Measurements from ENCODE around the gene AARS1.
A peak's percentile ranks its signal among the peaks of the same experiment; 100 is the strongest.
"Not testable (repeated sequence)": the region's sequence is repeated elsewhere in the genome, so short reads cannot be mapped to it uniquely, and the experiment has no call there.

Gene AARS1

GRCh38 chr16:70267516-70267915, 21.8 kb downstream of the AARS1 start:
- CTCF ChIA-PET, result interaction anchor here (0.6 to 2.6 kb wide), 12 partner anchors 8 to 278 kb away, joined by 3 to 19 read pairs (median 4); partner anchors contain the start of gene EXOSC6
- POLR2A ChIA-PET, result interaction anchor here (0.6 to 1.6 kb wide), 3 partner anchors 16 to 121 kb away, joined by 3 to 5 read pairs (median 4); partner anchors contain the start of genes AARS1 and EXOSC6

GRCh38 chr16:70259903-70260302, 29.4 kb downstream of the AARS1 start:
- CTCF ChIA-PET, result interaction anchor here (0.6 to 4.4 kb wide), 3 partner anchors 7 to 394 kb away, joined by 3 to 24 read pairs (median 3); partner anchors contain the start of gene EXOSC6
- POLR2A ChIA-PET; H3K4me3 ChIP-seq (ENCODE audit: low read depth, low read length); H3K27ac ChIP-seq (ENCODE audit: extremely low read depth, low read depth, low read length); H3K9me3 ChIP-seq (ENCODE audit: control insufficient read depth, insufficient read depth, low read depth, low read length); H3K4me1 ChIP-seq (ENCODE audit: control insufficient read depth, insufficient read depth, low read length): not testable (repeated sequence)
- H3K36me3 ChIP-seq (ENCODE audit: control insufficient read depth in 2 of 2, insufficient read depth in 1 of 2, low read length in 2 of 2), result peaks cover 76 to 96% of the 10 kb centered on the region in 2 experiments

More at GRCh38 chr16:70267516-70267915, 21.8 kb downstream of the AARS1 start:
- TF ChIP-seq ZNF776 (tag by site-specific recombination; IDR thresholded peaks at IDR 0.05; ENCODE audit: borderline replicate concordance) (no peak), ZFP69B (tag by site-specific recombination; IDR thresholded peaks at IDR 0.05) (no peak), ZNF660 (tag by site-specific recombination; IDR thresholded peaks at IDR 0.05) (0 out of 2 replicates have a peak, but pooled peaks have one; percentile 42), ZNF10 (tag by site-specific recombination; IDR thresholded peaks at IDR 0.05) (peak; percentile 58; the same call in 1 of the 2 replicates), ZNF777 (tag by site-specific recombination; IDR thresholded peaks at IDR 0.05; ENCODE audit: borderline replicate concordance) (no peak), ZNF654 (tag by site-specific recombination; IDR thresholded peaks at IDR 0.05; ENCODE audit: low read depth) (0 out of 2 replicates have a peak, but pooled peaks have one; percentile 8)
- no peak overlapping the region for H3K27ac ChIP-seq (ENCODE audit: extremely low read depth, low read depth, low read length)
- H3K36me3 ChIP-seq (ENCODE audit: control insufficient read depth in 2 of 2, insufficient read depth in 1 of 2, low read length in 2 of 2), result peaks cover 78 to 91% of the 10 kb centered on the region in 2 experiments
- no peaks in the 10 kb centered on the region for H3K9me3 ChIP-seq (ENCODE audit: control insufficient read depth, insufficient read depth, low read depth, low read length)
- H3K4me3 ChIP-seq (ENCODE audit: low read depth, low read length), result no peak overlapping the region
- no peaks in the 10 kb centered on the region for H3K4me1 ChIP-seq (ENCODE audit: control insufficient read depth, insufficient read depth, low read length)

- no peak for TF ChIP-seq ZNF513 (tag by site-specific recombination; IDR thresholded peaks at IDR 0.05)
- no peak for TF ChIP-seq ZNF571 (tag by site-specific recombination; IDR thresholded peaks at IDR 0.05)
- no peak for TF ChIP-seq ZNF302 (tag by site-specific recombination; IDR thresholded peaks at IDR 0.05; ENCODE audit: low read depth)
- no peak for TF ChIP-seq ZFP37 (tag by site-specific recombination; IDR thresholded peaks at IDR 0.05)
- TF ChIP-seq ZNF391 (tag by site-specific recombination; IDR thresholded peaks at IDR 0.05; ENCODE audit: borderline replicate concordance, low read depth), result no peak
- TF ChIP-seq ZNF488 (tag by site-specific recombination; IDR thresholded peaks at IDR 0.05), result no peak
- no peak for TF ChIP-seq ZNF514 (tag by site-specific recombination; IDR thresholded peaks at IDR 0.05)
- TF ChIP-seq ZNF324 (tag by site-specific recombination; IDR thresholded peaks at IDR 0.05), result no peak
- no peak for TF ChIP-seq ZNF274 (IDR thresholded peaks at IDR 0.05; ENCODE audit: low read length)
- no peak for TF ChIP-seq ZNF274 (tag by site-specific recombination; IDR thresholded peaks at IDR 0.05; ENCODE audit: borderline replicate concordance)
- peaks cover 67 to 96% of the 10 kb centered on the region in 2 experiments for H3K36me3 ChIP-seq (ENCODE audit: control insufficient read depth in 2 of 2, insufficient read depth in 1 of 2, low read length in 2 of 2)
Observed at GRCh38 chr16:70258946-70259345, 30.4 kb downstream of the AARS1 start.

More at GRCh38 chr16:70258946-70259345, 30.4 kb downstream of the AARS1 start:
- H3K4me3 ChIP-seq (ENCODE audit: low read depth, low read length), result no peak overlapping the region
- no peaks in the 10 kb centered on the region for H3K4me1 ChIP-seq (ENCODE audit: control insufficient read depth, insufficient read depth, low read length)
- no peaks in the 10 kb centered on the region for H3K9me3 ChIP-seq (ENCODE audit: control insufficient read depth, insufficient read depth, low read depth, low read length)
- ChIA-PET POLR2A (interaction anchor here (1.2 kb wide), 1 partner anchor 13 kb away, joined by 4 read pairs; no protein-coding TSS in a partner anchor), CTCF (interaction anchor here (1.2 kb wide), 1 partner anchor 9 kb away, joined by 4 read pairs; no protein-coding TSS in a partner anchor)
- H3K27ac ChIP-seq (ENCODE audit: extremely low read depth, low read depth, low read length), result no peak overlapping the region

Data from HEK293 (cell line).